Mesenteric fat pad (tissue), 1 donor: ENCODE results near the gene PALB2. TPM values are rescaled to one million over a fixed set of nuclear protein-coding genes. Genes with fewer than 3 reads are reported as not detected.
"Not testable (repeated sequence)": the region's sequence is repeated elsewhere in the genome, so short reads cannot be mapped to it uniquely, and the experiment has no call there.

Source experiments
- DNase-seq: peaks from one replicate; pipeline ENCODE4 v3.0.0-alpha.2; 2020; ENCODE audit warnings: low spot score
- total RNA-seq: library from RNA; stranded (reverse); fragmentation: NEBNext Ultra II Directional; extraction: Animal tissue kit (Norgen Biotek cat#: 25700); gene quantifications from one replicate; pipeline ENCODE4 v1.2.1, GENCODE V29; 2021
- donor health status: DM: yes; HTN: yes; CAD: no.

Gene PALB2
- total RNA-seq, 1 donor from 2014 or later = 10.8 TPM

- DNase-seq = no peak
Observed at GRCh38 chr16:23584186-23585076, 56.7 kb downstream of the PALB2 start.

GRCh38 chr16:23583271-23583670 lies 57.8 kb downstream of the PALB2 start:
- DNase-seq = not testable (repeated sequence)

DNA sequence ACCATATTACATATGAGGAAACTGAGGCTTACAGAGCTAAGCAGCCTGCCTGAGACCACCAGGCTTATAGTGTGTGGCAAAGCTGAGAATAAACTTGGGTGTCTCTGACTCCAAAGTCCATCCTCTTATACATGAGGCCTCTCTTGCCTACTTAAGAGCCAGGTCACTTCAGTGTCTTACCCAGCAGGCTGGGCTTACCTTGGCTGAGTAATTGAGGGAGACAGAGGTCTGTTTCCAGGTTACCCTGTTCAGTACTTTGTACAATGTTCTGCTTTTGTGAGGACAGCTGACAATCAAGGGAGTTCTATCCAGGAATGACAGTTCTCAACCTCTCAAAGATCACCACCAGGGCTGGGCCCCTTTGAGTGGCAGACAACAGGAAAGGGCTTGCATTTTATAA lies 59.3 kb downstream of the PALB2 start:
- DNase-seq = no peak

GRCh38 chr16:23580391-23580790 lies 60.7 kb downstream of the PALB2 start:
- no peak for DNase-seq

- DNase-seq = no peak
Observed at GRCh38 chr16:23579371-23579770, 61.7 kb downstream of the PALB2 start.

DNA sequence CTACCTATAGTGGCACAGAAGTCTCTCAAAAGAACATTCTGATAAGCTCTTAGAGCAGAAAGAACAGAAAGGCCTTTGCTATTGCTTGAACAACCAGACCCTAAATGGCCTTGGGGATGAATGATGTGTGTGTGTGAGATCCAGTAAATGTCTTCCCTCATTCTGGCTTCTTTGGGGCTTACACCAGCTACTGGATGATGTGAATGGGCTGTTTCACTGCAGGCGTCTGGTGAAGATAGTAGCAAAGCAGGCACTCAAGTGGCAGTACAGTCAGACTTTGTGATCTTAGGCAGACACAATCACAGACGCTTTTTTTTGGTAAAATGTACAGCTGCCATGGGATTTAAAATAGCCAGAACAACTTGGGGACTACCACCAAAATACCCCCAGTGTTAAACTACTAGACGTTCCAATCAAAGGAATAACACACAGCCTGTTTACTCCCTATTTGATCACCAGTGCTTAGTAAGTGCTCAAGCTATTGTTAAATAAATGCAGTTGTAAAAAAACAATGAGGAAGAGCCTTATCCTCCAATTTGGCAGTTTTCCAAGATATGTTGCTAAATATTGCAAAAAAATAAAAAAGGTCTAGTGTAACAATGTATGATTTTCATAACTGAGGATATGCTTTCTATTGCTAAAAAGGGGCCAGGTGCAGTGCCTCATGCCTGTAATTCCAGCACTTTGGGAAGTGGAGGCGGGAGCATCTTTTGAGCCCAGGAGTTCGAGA lies 62.8 kb downstream of the PALB2 start:
- DNase-seq = no peak

GRCh38 chr16:23577493-23577892 lies 63.6 kb downstream of the PALB2 start:
- no peak for DNase-seq

DNA sequence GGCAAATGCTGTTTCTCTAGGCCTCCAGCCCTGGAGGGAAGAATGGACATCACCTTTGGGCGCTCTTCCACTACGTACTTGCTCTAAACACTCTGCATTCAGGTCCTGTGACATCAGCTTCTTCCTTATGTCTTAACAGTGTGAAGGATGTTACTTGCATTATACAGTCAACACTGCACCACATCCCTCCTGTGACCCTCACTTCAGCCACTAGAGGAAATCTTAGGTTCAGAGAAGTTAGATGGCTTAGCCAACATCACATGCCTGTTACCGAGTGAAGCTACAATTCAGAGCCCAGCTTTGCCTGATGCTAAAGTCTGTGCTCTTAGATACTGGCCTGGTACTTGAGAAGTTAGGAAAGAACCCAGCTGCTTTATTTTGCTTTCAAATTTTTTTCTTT lies 65.3 kb downstream of the PALB2 start:
- DNase-seq = no peak

GRCh38 chr16:23573817-23574216 lies 67.3 kb downstream of the PALB2 start:
- no peak for DNase-seq

DNA sequence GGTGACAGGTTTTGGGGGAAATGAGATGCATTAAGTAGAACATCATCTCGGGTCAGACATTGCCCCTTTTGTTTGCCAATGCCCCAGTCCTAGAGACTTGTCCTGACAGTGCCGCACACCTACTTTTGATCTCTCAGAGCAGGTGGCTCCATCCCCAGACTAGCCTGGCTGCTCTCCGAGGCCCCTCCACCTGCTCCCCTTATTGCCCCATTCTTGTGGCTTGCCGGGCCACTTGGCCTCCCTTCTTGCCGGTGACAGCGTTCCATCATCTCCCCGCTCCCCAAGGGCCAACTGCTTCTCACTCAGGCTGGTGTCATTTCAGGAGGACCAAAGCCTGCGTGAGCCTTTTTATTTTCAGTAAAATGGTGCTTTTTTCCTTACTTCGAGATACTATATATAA lies 68.7 kb downstream of the PALB2 start:
- DNase-seq = no peak

DNA sequence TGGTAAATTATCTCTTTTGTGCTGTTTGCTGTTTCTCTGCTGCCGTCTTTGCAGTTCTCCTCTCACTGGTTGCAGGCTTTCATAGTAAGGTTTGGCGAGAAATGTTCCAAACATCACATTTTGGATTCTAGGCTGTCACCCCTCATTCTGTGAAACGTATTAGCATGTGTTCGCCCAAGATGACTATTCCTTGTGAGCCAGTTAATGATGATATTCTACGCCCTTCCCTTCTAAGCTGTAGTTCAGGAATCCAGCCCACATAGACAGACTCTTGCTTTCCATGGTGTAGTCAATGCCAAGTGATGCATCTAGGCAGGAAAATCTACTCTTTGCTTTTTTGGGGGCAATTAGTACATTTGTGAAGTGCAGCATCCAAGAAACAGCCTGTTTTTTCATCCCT lies 69.2 kb downstream of the PALB2 start:
- DNase-seq = no peak

DNA sequence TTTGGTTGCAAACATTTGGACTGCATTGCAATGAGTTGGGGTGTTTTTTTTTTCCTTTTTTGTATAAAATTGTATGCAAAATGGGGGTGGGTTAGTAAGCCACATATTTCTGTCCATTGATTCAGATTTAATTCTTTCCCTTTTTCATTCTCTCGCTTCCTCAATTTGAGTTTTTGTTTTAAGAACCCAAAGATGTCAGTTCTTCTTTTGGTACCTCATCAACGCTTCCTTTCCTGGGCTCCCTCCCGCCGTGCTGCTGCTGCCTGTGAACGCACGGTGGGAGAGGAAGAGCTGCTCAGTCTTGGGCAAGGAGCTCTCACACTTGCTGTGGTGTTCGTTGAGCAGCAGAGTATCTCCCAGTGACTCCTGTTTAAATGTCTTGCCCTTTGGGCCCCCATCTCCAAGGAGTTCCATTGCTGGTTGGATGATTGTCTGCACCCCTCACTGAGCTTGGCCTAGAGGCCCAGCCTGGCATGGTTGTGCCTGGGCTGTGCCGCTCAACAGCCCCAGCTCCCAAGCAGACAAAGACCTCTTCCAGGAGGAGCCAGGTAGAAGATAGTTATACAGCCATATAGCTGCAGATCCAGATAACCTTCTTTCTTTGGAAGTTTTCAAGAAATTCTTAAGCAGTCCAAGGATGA lies 70.0 kb downstream of the PALB2 start:
- DNase-seq = no peak

GRCh38 chr16:23567602-23568001 lies 73.5 kb downstream of the PALB2 start:
- DNase-seq = no peak

DNA sequence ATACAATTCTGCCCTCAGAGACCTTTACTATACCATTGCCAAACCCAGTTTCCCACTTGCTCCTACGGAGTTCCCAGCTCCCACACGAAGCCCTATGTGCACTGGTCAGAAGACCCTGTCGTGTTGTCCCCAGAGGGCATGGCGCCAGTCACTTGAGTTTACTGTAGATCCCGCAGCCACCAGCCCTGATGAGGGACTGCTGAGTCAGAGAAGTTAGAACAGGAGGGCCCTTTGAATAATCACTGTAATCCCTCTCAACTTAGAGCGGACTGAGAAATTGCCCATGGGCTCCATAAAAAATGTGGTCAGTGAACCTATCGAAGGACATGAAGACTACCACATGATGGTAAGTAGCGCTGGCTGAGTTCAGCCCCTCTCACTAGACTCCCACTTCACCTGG lies 74.4 kb downstream of the PALB2 start:
- DNase-seq = no peak

- no peak for DNase-seq
Observed at GRCh38 chr16:23564575-23565363, 76.3 kb downstream of the PALB2 start.

DNA sequence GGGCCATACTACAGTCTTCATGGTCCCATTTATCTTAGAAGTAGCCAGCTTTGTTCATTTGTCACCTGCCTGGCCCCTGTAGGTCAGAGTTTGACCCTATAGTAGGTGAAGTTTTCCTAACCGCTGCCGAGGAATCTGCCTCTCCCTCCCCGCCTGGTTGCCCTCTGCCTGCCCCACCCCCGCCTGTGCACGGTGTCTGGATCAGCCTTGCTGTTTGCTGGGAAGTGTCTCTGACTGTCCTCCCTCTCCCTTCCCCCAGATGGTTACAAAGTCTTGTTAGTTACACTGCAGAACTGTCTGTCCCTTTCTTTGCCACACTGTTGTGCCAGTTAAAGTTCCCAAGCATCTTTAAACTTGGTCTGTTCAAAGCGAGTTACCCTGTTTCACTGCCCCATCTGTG lies 77.9 kb downstream of the PALB2 start:
- DNase-seq = no peak

- no peak for DNase-seq
Observed at GRCh38 chr16:23562505-23562904, 78.6 kb downstream of the PALB2 start.

DNA sequence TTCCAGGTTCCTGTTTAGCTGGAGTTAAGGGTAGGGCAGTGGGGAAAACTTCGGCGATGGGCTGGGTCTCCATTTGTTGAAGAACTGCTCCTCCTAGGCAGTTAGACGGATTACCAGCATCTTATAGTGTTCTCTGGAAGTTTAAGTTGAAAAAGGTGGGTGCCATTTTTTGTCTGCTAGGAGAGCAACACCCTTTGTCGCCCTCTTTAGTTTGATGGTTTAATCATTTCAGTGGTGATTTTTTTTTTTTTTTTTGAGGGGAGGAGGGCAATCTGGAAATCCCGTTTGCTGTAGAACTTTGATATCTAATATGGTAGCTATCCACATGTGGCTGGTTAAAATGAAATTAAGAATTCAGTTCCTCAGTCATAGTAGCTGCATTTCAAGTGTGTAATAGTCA lies 79.5 kb downstream of the PALB2 start:
- no peak for DNase-seq

GRCh38 chr16:23557779-23558702 lies 83.1 kb downstream of the PALB2 start:
- DNase-seq = peak; percentile 90
